ENCODE data around the gene MCM5.

DNA sequence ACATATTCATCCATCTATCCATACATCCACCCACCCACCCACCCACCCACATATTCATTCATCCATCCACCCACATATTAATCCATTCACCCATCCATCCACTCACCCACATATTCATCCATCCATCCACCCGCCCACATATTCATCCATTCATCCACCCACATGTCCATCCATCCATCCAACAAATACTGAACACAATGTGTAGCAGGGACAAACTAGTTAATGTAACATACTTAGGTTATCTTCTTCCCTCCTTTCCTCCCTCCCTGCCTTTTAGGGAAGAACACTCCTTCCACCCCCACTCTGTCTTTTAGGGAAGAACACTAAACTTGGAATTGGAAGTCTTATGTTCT, 39.4 kb downstream of the MCM5 start:
- TF ChIP-seq, protein P1, sequence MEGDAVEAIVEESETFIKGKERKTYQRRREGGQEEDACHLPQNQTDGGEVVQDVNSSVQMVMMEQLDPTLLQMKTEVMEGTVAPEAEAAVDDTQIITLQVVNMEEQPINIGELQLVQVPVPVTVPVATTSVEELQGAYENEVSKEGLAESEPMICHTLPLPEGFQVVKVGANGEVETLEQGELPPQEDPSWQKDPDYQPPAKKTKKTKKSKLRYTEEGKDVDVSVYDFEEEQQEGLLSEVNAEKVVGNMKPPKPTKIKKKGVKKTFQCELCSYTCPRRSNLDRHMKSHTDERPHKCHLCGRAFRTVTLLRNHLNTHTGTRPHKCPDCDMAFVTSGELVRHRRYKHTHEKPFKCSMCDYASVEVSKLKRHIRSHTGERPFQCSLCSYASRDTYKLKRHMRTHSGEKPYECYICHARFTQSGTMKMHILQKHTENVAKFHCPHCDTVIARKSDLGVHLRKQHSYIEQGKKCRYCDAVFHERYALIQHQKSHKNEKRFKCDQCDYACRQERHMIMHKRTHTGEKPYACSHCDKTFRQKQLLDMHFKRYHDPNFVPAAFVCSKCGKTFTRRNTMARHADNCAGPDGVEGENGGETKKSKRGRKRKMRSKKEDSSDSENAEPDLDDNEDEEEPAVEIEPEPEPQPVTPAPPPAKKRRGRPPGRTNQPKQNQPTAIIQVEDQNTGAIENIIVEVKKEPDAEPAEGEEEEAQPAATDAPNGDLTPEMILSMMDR (IDR thresholded peaks at IDR 0.05 in 2 of 3, conservative IDR thresholded peaks at IDR 0.05 in 1 of 3; ENCODE audit: borderline replicate concordance in 1 of 3, insufficient read depth in 1 of 3, low read depth in 2 of 3, low read length in 2 of 3), result no peak
- no peak for TF ChIP-seq POLR2A (IDR thresholded peaks at IDR 0.05; ENCODE audit: borderline replicate concordance, extremely low read depth, insufficient read depth, insufficient read length)
- TF ChIP-seq, protein P2, sequence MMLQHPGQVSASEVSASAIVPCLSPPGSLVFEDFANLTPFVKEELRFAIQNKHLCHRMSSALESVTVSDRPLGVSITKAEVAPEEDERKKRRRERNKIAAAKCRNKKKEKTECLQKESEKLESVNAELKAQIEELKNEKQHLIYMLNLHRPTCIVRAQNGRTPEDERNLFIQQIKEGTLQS (IDR thresholded peaks at IDR 0.05), result no peak
- TF ChIP-seq EZH2 (IDR thresholded peaks at IDR 0.05), result no peak

All from HCT116 (cell line).